ENCODE data around the gene RCE1. TPM values are rescaled to one million over a fixed set of nuclear protein-coding genes. Genes with fewer than 3 reads are reported as not detected.

Gene RCE1
- total RNA-seq, 1 donor from 2014 or later: 18.8 TPM

GRCh38 chr11:66852466-66853241 is 9.4 kb downstream of the RCE1 start:
- DNase-seq (ENCODE audit: low spot score): peak; percentile 85
- no peak overlapping the region for H3K27ac Mint-ChIP-seq (ENCODE audit: unreplicated experiment)
- TF ChIP-seq, protein P1, sequence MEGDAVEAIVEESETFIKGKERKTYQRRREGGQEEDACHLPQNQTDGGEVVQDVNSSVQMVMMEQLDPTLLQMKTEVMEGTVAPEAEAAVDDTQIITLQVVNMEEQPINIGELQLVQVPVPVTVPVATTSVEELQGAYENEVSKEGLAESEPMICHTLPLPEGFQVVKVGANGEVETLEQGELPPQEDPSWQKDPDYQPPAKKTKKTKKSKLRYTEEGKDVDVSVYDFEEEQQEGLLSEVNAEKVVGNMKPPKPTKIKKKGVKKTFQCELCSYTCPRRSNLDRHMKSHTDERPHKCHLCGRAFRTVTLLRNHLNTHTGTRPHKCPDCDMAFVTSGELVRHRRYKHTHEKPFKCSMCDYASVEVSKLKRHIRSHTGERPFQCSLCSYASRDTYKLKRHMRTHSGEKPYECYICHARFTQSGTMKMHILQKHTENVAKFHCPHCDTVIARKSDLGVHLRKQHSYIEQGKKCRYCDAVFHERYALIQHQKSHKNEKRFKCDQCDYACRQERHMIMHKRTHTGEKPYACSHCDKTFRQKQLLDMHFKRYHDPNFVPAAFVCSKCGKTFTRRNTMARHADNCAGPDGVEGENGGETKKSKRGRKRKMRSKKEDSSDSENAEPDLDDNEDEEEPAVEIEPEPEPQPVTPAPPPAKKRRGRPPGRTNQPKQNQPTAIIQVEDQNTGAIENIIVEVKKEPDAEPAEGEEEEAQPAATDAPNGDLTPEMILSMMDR (IDR thresholded peaks at IDR 0.05): no peak
- no peak overlapping the region for H3K4me3 Mint-ChIP-seq (ENCODE audit: unreplicated experiment)
- H3K9me3 Mint-ChIP-seq (ENCODE audit: low read depth): no peaks in the 10 kb centered on the region
- peaks cover 9% of the 10 kb centered on the region for H3K4me1 Mint-ChIP-seq (ENCODE audit: low read depth)
- no peaks in the 10 kb centered on the region for H3K27me3 Mint-ChIP-seq (ENCODE audit: low read depth)
- H3K36me3 Mint-ChIP-seq (ENCODE audit: low read depth): no peaks in the 10 kb centered on the region

GRCh38 chr11:66853242-66854229 is 10.3 kb downstream of the RCE1 start:
- no peak overlapping the region for H3K27ac Mint-ChIP-seq (ENCODE audit: unreplicated experiment)
- H3K36me3 Mint-ChIP-seq (ENCODE audit: low read depth): no peaks in the 10 kb centered on the region
- no peaks in the 10 kb centered on the region for H3K9me3 Mint-ChIP-seq (ENCODE audit: low read depth)
- peaks cover 14% of the 10 kb centered on the region for H3K4me1 Mint-ChIP-seq (ENCODE audit: low read depth)
- H3K27me3 Mint-ChIP-seq (ENCODE audit: low read depth): no peaks in the 10 kb centered on the region
- TF ChIP-seq, protein P1 (IDR thresholded peaks at IDR 0.05): no peak
- peak; percentile 90 for DNase-seq (ENCODE audit: low spot score)
- no peak overlapping the region for H3K4me3 Mint-ChIP-seq (ENCODE audit: unreplicated experiment)

DNA sequence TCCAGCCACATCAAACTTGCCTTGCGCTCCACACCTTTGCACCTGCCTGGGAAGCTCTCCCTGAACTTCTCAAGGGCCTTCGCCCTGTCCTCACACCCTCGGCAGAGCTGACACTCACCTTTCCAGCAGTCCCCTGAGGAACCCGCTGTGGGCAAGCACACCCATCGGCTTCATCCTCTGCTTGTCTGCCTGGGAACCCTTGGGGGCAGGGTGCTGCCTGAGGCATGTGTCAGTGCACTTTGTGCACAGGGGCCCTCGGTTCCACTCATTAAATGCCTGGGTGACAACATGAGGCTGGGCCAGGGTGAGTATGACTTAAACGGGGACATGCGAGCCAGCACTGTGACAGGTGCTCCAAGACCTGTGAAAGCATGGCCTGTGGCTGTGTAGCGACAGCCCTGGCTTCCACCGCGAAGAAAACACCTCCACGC is 11.0 kb downstream of the RCE1 start:
- DNase-seq (ENCODE audit: low spot score): peak; percentile 68
- no peak overlapping the region for H3K27ac Mint-ChIP-seq (ENCODE audit: unreplicated experiment)
- TF ChIP-seq, protein P1 (IDR thresholded peaks at IDR 0.05): no peak
- H3K4me1 Mint-ChIP-seq (ENCODE audit: low read depth): peaks cover 14% of the 10 kb centered on the region
- H3K4me3 Mint-ChIP-seq (ENCODE audit: unreplicated experiment): no peak overlapping the region
- no peaks in the 10 kb centered on the region for H3K36me3 Mint-ChIP-seq (ENCODE audit: low read depth)
- no peaks in the 10 kb centered on the region for H3K9me3 Mint-ChIP-seq (ENCODE audit: low read depth)
- no peaks in the 10 kb centered on the region for H3K27me3 Mint-ChIP-seq (ENCODE audit: low read depth)

DNA sequence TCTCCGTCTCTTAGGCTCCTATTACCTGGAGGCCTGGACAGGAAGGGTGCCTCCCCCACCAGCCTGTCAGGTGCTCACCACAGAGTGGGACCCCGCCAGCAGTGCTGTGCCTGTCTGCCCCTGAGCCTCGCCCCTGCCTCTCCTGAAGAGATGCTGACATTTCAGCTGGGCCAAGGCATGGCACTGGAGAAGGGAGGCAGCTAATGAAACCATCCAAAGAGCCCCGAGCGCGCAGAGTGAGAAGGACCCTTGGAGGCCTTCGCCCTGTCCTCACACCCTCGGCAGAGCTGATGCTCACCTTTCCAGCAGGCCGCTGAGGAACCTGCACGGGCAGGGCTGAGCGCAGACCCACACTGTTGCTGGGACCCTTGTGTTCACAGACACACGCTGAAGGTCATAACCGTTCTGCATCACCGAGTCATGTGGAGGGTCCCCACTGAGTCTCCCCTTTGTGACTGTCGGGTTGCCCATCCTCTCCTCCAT is 11.5 kb downstream of the RCE1 start:
- DNase-seq (ENCODE audit: low spot score): peak; percentile 79
- no peaks in the 10 kb centered on the region for H3K36me3 Mint-ChIP-seq (ENCODE audit: low read depth)
- H3K27me3 Mint-ChIP-seq (ENCODE audit: low read depth): no peaks in the 10 kb centered on the region
- H3K4me1 Mint-ChIP-seq (ENCODE audit: low read depth): peaks cover 14% of the 10 kb centered on the region
- no peak overlapping the region for H3K4me3 Mint-ChIP-seq (ENCODE audit: unreplicated experiment)
- no peak overlapping the region for H3K27ac Mint-ChIP-seq (ENCODE audit: unreplicated experiment)
- no peaks in the 10 kb centered on the region for H3K9me3 Mint-ChIP-seq (ENCODE audit: low read depth)
- TF ChIP-seq, protein P1 (IDR thresholded peaks at IDR 0.05): no peak

Data from chondrocyte (in vitro differentiated cells).